BE2C (cell line): ENCODE results near the gene MYO18A.

Experiments
- DNase-seq: peaks from one replicate; pipeline ENCODE4 v3.0.0-alpha.2; 2020
- H3K27me3 ChIP-seq: fragments of 250-450 bp; sonication (Bioruptor Pico); 2 replicates; pipeline ENCODE4 v1.5.1; 2020; ENCODE audit warnings: mild to moderate bottlenecking
- H3K36me3 ChIP-seq: fragments of 250-450 bp; sonication (Bioruptor Pico); 2 replicates; pipeline ENCODE4 v1.5.1; 2020; ENCODE audit warnings: mild to moderate bottlenecking
- H3K4me1 ChIP-seq: fragments of 250-450 bp; sonication (Bioruptor Pico); 2 replicates; pipeline ENCODE4 v1.5.1; 2020
- H3K4me3 ChIP-seq: 2 replicates; pipeline ENCODE4 v1.5.1; 2011; ENCODE audit warnings: low read depth, low read length
- H3K9me3 ChIP-seq: fragments of 250-450 bp; sonication (Bioruptor Pico); 2 replicates; pipeline ENCODE4 v1.5.1; 2020
- TF ChIP-seq, protein P1 (sequence below): IDR thresholded peaks from 2 replicates; pipeline ENCODE4 v1.5.1; 2012; ENCODE audit warnings: mild to moderate bottlenecking, low read depth, low read length

Gene MYO18A

DNA sequence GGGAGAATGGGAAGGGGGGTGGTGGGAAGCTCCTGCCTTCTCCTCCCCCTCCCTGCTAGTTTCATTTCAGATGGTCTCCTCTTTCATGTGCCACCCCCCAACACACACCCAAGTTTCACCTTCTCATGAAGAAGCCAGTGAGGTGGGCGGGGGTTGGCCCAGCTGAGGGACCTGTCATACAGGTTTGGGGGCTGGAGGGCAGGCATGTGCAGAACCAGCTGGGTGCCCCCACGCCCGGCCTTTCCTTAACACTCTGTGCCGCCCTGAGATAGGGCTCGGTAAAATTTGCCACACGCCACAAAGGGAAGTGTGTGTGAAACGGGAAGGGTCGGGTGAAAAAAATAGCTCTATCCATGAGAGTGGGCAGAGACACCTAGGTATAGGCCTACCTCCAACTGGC is 79.9 kb downstream of the MYO18A start:
- no peak overlapping the region for H3K4me3 ChIP-seq
- TF ChIP-seq, protein P1, sequence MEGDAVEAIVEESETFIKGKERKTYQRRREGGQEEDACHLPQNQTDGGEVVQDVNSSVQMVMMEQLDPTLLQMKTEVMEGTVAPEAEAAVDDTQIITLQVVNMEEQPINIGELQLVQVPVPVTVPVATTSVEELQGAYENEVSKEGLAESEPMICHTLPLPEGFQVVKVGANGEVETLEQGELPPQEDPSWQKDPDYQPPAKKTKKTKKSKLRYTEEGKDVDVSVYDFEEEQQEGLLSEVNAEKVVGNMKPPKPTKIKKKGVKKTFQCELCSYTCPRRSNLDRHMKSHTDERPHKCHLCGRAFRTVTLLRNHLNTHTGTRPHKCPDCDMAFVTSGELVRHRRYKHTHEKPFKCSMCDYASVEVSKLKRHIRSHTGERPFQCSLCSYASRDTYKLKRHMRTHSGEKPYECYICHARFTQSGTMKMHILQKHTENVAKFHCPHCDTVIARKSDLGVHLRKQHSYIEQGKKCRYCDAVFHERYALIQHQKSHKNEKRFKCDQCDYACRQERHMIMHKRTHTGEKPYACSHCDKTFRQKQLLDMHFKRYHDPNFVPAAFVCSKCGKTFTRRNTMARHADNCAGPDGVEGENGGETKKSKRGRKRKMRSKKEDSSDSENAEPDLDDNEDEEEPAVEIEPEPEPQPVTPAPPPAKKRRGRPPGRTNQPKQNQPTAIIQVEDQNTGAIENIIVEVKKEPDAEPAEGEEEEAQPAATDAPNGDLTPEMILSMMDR = no peak
- H3K27me3 ChIP-seq = no peaks in the 10 kb centered on the region
- no peaks in the 10 kb centered on the region for H3K36me3 ChIP-seq
- H3K9me3 ChIP-seq = no peaks in the 10 kb centered on the region
- H3K4me1 ChIP-seq = peaks cover 4% of the 10 kb centered on the region; the same call in 1 of the 2 replicates
- no peak for DNase-seq

DNA sequence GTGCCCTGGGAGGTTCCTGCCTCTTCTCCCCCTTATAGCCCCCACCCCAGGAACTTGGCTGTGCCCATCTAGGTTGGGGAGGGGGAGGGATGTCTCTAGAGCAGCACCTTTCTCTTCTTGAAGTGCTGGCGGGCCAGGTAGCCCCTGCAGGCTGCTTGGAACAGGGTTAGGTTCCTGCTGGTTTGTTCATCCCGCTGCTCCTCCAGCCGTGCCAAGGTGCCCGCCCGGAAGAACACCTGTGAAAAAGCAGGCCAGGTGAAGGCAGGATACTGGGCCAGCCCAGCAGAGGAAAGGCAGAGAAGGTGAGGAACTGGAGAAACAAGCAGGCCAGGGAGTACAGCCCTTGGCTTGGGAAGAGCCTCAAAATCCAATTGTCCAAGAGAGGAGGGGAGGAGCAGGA is 80.7 kb downstream of the MYO18A start:
- no peaks in the 10 kb centered on the region for H3K36me3 ChIP-seq
- H3K9me3 ChIP-seq = no peaks in the 10 kb centered on the region
- no peak for DNase-seq
- H3K27me3 ChIP-seq = no peaks in the 10 kb centered on the region
- TF ChIP-seq, protein P1 = no peak
- peaks cover 4% of the 10 kb centered on the region; the same call in 1 of the 2 replicates for H3K4me1 ChIP-seq
- H3K4me3 ChIP-seq = no peak overlapping the region

DNA sequence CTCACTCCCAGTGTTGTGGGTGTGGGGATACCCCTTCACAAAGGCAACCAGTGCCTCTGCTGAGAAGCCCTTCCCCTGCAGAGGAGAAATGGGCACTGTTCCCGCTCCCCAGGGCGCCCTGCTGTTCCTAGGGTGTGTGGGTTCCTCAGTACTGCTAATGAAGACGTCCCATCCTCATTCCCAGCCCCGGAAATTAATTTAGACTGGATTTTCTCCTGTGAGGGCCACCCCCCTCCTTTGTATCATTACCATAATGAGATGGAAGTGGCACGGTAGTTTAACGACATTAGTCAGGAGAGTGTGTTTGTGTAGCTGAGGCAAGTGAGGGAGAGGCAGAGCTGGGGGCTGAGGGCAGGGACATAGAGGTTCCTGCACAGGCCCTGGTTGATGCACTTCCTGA is 84.1 kb downstream of the MYO18A start:
- TF ChIP-seq, protein P1 = no peak
- Histone ChIP-seq H3K36me3 (no peaks in the 10 kb centered on the region), H3K9me3 (no peaks in the 10 kb centered on the region), H3K27me3 (no peaks in the 10 kb centered on the region), H3K4me3 (no peak overlapping the region), H3K4me1 (peaks cover 12% of the 10 kb centered on the region)
- DNase-seq = no peak

DNA sequence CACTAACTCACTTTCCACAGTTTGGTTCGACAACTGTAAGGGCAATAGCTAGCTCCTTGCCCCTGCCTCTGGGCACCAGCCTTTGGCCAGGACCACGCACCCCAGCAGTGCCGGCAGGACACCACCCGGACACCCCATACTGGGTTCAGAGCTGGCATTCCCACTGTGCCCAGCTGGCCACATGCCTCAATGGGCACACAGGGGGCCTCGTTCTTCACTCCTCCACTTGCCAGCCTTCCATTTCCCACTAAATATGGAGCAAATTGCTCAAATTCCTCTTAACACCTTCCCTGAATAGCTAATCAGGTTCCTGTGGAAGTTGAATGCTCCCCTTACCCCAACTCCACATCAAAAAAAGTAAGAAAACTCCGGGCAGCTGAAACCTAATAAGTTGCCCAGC is 84.8 kb downstream of the MYO18A start:
- no peaks in the 10 kb centered on the region for H3K36me3 ChIP-seq
- H3K4me1 ChIP-seq = peaks cover 17% of the 10 kb centered on the region
- no peaks in the 10 kb centered on the region for H3K9me3 ChIP-seq
- no peak for DNase-seq
- H3K27me3 ChIP-seq = no peaks in the 10 kb centered on the region
- TF ChIP-seq, protein P1 = no peak
- no peak overlapping the region for H3K4me3 ChIP-seq

DNA sequence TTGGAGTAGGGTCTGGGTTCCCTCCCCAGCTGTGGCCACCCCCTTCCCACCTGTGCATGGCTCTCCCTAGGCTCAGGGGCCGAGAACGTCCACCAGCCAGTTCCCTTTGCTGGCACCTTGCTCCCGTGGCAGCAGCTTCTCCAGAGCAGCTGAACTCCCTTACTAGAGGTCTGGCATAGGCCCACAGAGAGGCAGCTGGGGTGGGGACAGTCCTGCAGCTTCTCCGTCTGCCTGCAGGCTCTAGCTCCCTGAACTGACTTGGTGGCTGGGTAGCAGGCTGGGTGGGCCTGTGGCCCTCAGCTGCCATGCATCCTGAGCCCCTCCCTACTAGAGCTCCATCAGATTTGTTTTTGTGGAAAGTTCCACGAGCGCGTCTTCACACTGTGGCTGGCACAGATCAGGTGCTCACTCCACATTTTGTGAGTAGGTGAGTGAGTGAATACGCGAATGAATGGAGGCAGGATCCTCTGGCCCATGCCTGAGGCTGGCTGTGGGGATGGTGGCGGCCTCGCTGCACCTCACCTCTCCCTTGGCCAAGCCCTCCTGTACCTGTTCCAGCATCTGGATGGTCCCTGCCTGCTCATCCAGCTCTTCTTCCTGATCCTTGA is 86.0 kb downstream of the MYO18A start:
- no peaks in the 10 kb centered on the region for H3K27me3 ChIP-seq
- H3K4me1 ChIP-seq = peaks cover 20% of the 10 kb centered on the region
- no peaks in the 10 kb centered on the region for H3K36me3 ChIP-seq
- DNase-seq = no peak
- H3K4me3 ChIP-seq = no peak overlapping the region
- TF ChIP-seq, protein P1 = no peak
- H3K9me3 ChIP-seq = no peaks in the 10 kb centered on the region

DNA sequence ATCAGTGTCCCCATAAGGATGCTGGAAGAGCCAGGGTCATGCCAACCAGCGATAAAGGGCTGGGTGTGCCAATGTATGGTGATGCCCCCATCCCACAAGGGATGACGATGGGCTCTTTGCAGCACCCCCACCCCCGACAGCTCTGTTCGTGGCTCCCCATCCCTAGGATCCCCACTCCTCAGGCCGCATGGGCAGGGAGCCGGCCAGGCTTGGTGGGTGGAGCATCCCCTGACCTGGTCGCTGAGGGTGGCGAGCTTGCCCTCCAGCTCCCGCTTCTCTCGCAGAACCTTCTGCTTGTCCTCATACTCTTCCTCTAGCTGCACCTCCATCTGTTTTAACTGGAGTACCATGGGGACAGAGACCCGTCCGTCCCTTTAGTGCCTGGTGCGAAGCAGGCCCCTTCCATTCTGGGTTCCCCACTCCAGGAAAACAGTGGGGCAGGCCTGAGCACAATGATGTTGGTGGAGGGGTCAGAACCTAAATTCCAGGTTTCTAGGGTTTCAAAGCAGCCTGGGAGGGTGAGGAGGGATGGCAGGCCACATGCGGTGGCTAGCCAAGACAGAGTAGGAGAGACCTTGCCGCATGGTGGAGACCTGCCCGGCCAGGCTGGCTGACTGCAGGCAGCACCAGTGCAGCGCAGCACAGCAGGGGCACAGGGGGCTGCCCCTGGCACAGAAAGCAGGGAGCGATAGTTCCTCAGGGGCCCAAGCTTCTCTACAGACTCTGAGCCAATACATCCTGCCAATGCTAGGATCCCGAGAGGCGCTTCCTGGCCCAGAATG is 86.9 kb downstream of the MYO18A start:
- H3K9me3 ChIP-seq = no peaks in the 10 kb centered on the region
- H3K4me3 ChIP-seq = no peak overlapping the region
- DNase-seq = no peak
- TF ChIP-seq, protein P1 = no peak
- no peaks in the 10 kb centered on the region for H3K36me3 ChIP-seq
- peaks cover 20% of the 10 kb centered on the region for H3K4me1 ChIP-seq
- no peaks in the 10 kb centered on the region for H3K27me3 ChIP-seq
